Gastrocnemius medialis (tissue), 4 donors: Measurements from ENCODE around the gene TMEM213.

Source experiments
- CTCF ChIP-seq, 5 experiments: fragments of 450-650 bp in 3 of 5; fragments of 200-600 bp in 2 of 5; sonication (generic) in 2 of 5; IDR thresholded peaks in 4 of 5; conservative IDR thresholded peaks in 1 of 5; 1 replicate in 4 of 5; 2 replicates in 1 of 5; pipeline ENCODE4 v1.5.1; 2016 to 2019; ENCODE audit warnings: antibody characterized with exemption in 5 of 5, mild to moderate bottlenecking in 3 of 5, moderate library complexity in 3 of 5
- POLR2A ChIP-seq, 2 donors: fragments of 450-650 bp; IDR thresholded peaks; one replicate each; pipeline ENCODE4 v1.6.1; 2017; ENCODE audit warnings: antibody characterized with exemption in 2 of 2, mild to moderate bottlenecking in 2 of 2, moderate library complexity in 2 of 2

DNA sequence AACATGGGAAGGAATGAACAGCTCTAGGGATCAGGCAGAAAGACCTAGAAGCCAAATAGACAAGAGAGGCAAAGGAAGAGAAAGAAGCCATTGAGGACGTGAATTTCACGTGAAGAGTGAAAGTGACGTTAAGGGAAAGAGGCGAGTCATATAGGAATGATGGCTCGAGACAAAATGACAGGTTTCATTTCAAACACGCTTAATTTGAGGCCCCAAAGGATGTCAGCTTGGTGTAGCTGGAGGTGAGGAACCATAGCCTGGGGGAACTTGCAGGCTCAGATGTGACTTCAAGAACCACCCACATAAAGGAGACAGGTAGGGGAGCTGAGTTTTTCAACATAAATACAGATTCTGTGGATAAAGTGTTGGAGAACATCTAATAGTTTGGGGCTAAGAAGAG, 84.5 kb downstream of the TMEM213 start:
- TF ChIP-seq CTCF (IDR thresholded peaks at IDR 0.05 in 4 of 5, conservative IDR thresholded peaks at IDR 0.05 in 1 of 5): no peak
- no peak for TF ChIP-seq POLR2A (IDR thresholded peaks at IDR 0.05)
